Measurements from ENCODE around the gene U2AF2. TPM values are rescaled to one million over a fixed set of nuclear protein-coding genes. Genes with fewer than 3 reads are reported as not detected.

U2AF2 gene
- total RNA-seq, 1 donor from 2014 or later, result 365 TPM

DNA sequence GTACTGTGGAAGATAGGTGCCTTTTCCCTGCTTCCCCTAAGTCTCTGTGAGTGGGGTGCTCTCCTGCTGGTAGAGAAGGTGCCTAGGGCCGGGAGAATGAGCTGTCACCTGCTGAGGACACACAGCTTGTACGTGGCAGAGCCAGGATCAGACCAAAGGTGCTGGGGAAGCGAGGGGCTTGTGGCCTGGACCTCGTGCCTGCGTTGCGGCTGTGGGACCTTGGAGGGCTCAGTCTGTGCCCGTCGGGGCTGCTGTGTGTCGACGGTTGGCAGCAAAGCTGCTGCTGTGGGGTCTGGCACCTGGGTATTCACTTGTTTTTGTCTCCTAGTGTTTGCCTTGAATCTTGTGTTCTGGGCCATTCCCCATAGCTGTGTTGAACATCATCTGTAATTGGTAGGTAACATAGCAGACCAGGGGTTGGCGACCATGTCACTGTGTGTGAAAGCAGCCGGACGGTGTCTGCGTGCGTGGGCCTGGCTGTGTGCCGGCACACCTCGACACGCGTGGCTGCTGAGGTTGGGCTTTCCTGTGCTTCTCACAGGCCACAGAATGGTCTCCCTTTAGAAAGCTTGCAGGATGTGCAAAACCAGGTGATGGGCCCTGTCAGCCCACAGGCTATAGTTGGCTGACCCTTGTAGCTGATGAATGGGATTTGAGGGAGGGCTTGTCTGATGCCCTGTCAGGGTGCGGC, 9.2 kb downstream of the U2AF2 start:
- H3K27me3 Mint-ChIP-seq (ENCODE audit: low read depth), result no peaks in the 10 kb centered on the region
- peaks cover 14% of the 10 kb centered on the region for H3K36me3 Mint-ChIP-seq (ENCODE audit: low read depth)
- H3K27ac Mint-ChIP-seq (ENCODE audit: unreplicated experiment), result no peak overlapping the region
- TF ChIP-seq, protein P1, sequence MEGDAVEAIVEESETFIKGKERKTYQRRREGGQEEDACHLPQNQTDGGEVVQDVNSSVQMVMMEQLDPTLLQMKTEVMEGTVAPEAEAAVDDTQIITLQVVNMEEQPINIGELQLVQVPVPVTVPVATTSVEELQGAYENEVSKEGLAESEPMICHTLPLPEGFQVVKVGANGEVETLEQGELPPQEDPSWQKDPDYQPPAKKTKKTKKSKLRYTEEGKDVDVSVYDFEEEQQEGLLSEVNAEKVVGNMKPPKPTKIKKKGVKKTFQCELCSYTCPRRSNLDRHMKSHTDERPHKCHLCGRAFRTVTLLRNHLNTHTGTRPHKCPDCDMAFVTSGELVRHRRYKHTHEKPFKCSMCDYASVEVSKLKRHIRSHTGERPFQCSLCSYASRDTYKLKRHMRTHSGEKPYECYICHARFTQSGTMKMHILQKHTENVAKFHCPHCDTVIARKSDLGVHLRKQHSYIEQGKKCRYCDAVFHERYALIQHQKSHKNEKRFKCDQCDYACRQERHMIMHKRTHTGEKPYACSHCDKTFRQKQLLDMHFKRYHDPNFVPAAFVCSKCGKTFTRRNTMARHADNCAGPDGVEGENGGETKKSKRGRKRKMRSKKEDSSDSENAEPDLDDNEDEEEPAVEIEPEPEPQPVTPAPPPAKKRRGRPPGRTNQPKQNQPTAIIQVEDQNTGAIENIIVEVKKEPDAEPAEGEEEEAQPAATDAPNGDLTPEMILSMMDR (conservative IDR thresholded peaks at IDR 0.05), result no peak
- no peaks in the 10 kb centered on the region for H3K9me3 Mint-ChIP-seq
- H3K4me1 Mint-ChIP-seq, result peaks cover 5% of the 10 kb centered on the region
- no peak for DNase-seq (ENCODE audit: low read depth, low spot score)
- no peak overlapping the region for H3K4me3 Mint-ChIP-seq

DNA sequence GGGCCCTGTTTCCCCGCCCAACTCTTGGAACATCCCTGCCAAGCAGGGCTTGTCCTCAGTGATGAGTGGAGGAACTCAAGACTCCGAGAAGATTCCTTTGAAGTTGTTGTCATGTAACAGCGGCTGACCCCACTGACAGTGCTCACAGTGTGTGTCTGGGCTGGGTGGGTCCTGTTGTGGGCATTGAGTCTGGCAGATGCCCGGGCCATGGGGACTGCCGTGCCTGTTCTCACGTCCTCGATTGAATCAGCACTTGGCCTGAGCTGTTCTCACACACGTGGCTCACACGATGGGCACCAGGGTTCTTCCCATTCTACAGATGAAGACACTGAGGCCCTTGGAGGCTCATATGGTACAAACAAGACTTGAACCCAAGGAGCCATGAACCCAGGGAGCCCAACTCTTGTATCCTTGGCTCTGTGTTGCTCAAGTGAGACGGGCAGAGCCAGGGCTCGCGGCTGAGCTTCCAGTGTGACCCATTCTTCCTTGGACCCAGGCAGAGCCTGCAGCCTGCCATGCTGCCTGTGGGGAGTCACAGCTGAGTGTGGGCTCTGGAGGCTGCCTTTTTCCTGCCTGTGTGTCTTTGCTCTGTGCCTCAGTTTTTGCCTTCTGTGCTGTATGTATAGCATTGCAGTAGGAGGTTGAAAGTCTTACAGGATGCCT, 11.6 kb downstream of the U2AF2 start:
- Mint-ChIP-seq H3K9me3 (no peaks in the 10 kb centered on the region), H3K27ac (ENCODE audit: unreplicated experiment) (no peak overlapping the region), H3K4me1 (peaks cover 7% of the 10 kb centered on the region), H3K36me3 (ENCODE audit: low read depth) (peaks cover 16% of the 10 kb centered on the region), H3K27me3 (ENCODE audit: low read depth) (peaks cover under 1% of the 10 kb centered on the region), H3K4me3 (no peak overlapping the region)
- TF ChIP-seq, protein P1 (conservative IDR thresholded peaks at IDR 0.05), result no peak
- no peak for DNase-seq (ENCODE audit: low read depth, low spot score)

DNA sequence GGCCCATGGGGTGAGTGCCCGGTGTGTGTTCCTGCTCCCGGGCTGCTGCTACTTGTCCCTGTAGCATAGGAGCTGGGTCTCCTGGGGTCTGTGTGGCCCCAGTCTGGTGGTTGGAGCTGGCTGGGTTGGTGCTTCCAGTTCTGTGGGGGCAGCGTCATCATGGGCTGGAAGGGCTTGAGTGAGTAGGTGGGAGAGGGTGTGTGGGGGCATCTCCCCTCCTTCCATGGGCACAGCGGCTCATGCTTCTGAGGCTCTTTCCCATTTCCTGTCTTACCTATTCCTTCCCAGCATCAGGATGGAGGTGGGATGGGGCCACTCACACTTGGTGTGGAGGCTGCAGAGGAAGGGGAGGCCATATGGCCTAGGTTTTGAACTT, 12.2 kb downstream of the U2AF2 start:
- no peak for DNase-seq (ENCODE audit: low read depth, low spot score)
- Mint-ChIP-seq H3K27me3 (ENCODE audit: low read depth) (peaks cover 3% of the 10 kb centered on the region), H3K9me3 (no peaks in the 10 kb centered on the region), H3K36me3 (ENCODE audit: low read depth) (peaks cover 15% of the 10 kb centered on the region), H3K4me1 (peaks cover 10% of the 10 kb centered on the region), H3K4me3 (no peak overlapping the region), H3K27ac (ENCODE audit: unreplicated experiment) (no peak overlapping the region)
- TF ChIP-seq, protein P1 (conservative IDR thresholded peaks at IDR 0.05), result no peak

DNA sequence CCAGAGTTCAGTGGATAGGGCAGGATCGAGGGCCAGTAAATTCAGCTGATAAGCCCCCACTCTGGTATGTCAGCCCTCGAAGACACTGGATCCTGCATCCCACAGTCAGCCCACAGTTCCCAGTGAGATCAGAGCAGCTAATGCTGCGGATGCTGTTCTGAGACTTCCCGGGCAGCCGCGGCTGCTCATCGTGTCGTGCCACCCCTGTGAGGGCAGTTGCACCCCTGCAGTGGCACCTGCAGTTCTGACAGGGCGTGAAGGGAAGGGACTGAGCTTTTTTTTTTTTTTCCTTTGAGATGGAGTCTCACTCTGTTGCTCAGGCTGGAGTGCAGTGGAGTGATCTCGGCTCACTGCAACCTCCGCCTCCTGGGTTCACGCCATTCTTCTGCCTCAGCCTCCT, 12.7 kb downstream of the U2AF2 start:
- H3K4me3 Mint-ChIP-seq, result no peak overlapping the region
- H3K36me3 Mint-ChIP-seq (ENCODE audit: low read depth), result peaks cover 18% of the 10 kb centered on the region
- peaks cover 13% of the 10 kb centered on the region for H3K4me1 Mint-ChIP-seq
- no peak for DNase-seq (ENCODE audit: low read depth, low spot score)
- peaks cover 3% of the 10 kb centered on the region for H3K27me3 Mint-ChIP-seq (ENCODE audit: low read depth)
- no peak overlapping the region for H3K27ac Mint-ChIP-seq (ENCODE audit: unreplicated experiment)
- no peaks in the 10 kb centered on the region for H3K9me3 Mint-ChIP-seq
- TF ChIP-seq, protein P1 (conservative IDR thresholded peaks at IDR 0.05), result no peak

DNA sequence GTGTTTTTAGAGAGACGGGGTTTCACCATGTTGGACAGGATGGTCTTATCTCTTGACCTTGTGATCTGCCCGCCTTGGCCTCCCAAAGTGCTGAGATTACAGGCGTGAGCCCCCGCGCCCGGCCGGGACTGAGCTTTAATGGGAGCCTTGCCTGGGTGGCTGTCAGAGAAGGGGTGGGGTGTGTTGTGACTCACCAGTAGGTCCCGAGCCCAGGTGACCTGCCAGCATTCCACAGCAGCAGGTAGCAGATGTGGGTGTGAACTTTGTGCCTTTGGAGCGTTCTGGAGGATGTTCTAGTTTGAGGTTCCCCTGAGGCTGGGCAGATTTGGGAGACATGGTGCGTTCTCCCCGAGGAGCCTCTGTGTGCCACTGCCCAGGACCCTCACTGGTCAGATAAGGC, 13.1 kb downstream of the U2AF2 start:
- Mint-ChIP-seq H3K27me3 (ENCODE audit: low read depth) (peaks cover 3% of the 10 kb centered on the region), H3K4me1 (peaks cover 13% of the 10 kb centered on the region), H3K36me3 (ENCODE audit: low read depth) (peaks cover 14% of the 10 kb centered on the region), H3K4me3 (no peak overlapping the region), H3K9me3 (no peaks in the 10 kb centered on the region), H3K27ac (ENCODE audit: unreplicated experiment) (no peak overlapping the region)
- DNase-seq (ENCODE audit: low read depth, low spot score), result no peak
- TF ChIP-seq, protein P1 (conservative IDR thresholded peaks at IDR 0.05), result no peak
